Esophagus muscularis mucosa (tissue), 4 donors: ENCODE results near the gene C9orf43.

ENCODE experiments used
- EP300 ChIP-seq: sonication (generic); formaldehyde crosslinking; IDR thresholded peaks from one replicate; pipeline ENCODE4 v1.6.1; 2017; ENCODE audit warnings: antibody characterized with exemption
- POLR2A ChIP-seq: fragments of 450-650 bp; IDR thresholded peaks from one replicate; pipeline ENCODE4 v1.6.1; 2017; ENCODE audit warnings: antibody characterized with exemption, moderate library complexity, mild to moderate bottlenecking, low read depth
- POLR2AphosphoS5 ChIP-seq, 2 donors: sonication (generic); formaldehyde crosslinking; IDR thresholded peaks; one replicate each; pipeline ENCODE4 v1.6.1; 2017; ENCODE audit warnings: antibody characterized with exemption in 2 of 2
- TF ChIP-seq, protein P1 (sequence below), 3 experiments: fragments of 200-600 bp in 2 of 3; fragments of 450-650 bp in 1 of 3; sonication (generic) in 2 of 3; IDR thresholded peaks; one replicate each; pipeline ENCODE4 v1.5.1; 2017 to 2019; ENCODE audit warnings: antibody characterized with exemption in 3 of 3, mild to moderate bottlenecking in 2 of 3, moderate library complexity in 1 of 3

DNA sequence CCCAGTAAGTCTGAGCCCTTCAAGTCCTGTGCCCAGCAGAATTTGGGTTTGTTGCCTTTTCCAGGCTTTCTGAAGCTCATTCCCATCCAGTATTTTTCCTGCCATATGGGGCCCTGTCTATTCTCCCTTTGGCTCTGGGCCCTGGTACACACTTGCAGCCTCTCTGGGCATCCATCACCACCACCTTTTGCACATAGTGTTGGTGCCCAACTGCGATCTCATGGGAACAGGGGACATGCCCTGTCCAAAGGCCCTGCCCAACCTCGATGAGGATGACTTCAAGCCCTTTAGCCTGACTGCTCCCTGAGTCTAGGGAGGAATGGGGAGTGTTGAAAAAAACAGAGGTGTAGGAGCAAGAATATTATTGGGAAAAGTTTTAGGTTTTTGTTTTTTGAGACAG is 64.5 kb downstream of the C9orf43 start:
- TF ChIP-seq, protein P1, sequence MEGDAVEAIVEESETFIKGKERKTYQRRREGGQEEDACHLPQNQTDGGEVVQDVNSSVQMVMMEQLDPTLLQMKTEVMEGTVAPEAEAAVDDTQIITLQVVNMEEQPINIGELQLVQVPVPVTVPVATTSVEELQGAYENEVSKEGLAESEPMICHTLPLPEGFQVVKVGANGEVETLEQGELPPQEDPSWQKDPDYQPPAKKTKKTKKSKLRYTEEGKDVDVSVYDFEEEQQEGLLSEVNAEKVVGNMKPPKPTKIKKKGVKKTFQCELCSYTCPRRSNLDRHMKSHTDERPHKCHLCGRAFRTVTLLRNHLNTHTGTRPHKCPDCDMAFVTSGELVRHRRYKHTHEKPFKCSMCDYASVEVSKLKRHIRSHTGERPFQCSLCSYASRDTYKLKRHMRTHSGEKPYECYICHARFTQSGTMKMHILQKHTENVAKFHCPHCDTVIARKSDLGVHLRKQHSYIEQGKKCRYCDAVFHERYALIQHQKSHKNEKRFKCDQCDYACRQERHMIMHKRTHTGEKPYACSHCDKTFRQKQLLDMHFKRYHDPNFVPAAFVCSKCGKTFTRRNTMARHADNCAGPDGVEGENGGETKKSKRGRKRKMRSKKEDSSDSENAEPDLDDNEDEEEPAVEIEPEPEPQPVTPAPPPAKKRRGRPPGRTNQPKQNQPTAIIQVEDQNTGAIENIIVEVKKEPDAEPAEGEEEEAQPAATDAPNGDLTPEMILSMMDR (IDR thresholded peaks at IDR 0.05): no peak
- TF ChIP-seq POLR2A (no peak), EP300 (no peak), POLR2AphosphoS5 (IDR thresholded peaks at IDR 0.05) (no peak)
